Measurements from ENCODE around the gene PSEN1. TPM values are rescaled to one million over a fixed set of nuclear protein-coding genes. Genes with fewer than 3 reads are reported as not detected.

PSEN1 gene
- total RNA-seq, 1 experiment from 2014 or later: 49.9 TPM

DNA sequence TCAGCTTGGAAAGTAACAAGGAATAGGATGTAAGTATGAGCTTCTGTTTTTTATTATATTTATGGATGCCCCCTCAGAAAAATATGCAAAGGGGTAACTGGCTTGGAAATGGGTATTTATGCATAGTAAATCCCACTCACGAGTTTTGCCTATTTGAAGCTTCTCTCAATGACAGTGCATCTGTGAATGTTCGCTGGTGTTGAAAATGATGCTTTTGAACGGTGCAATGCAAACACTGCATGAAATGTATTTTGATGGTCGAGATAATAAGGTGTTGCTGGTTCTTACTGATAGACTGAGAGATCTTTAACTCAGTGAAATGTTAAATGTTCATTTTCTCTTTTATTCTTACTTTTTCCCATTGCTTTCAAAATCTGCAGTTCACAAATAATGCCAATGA is 36.0 kb upstream of the PSEN1 start:
- Mint-ChIP-seq H3K36me3 (ENCODE audit: insufficient read depth in 1 of 3, low read depth in 3 of 3) (peaks cover 47 to 85% (median 79%) of the 10 kb centered on the region in 3 experiments; a peak in 6 of 7 replicates), H3K27ac (peak overlapping the region in 1 of 3 experiments; percentile 27; a peak in 1 of 7 replicates)

More for the DNA sequence above, 36.0 kb upstream of the PSEN1 start:
- Histone ChIP-seq H3K4ac (ENCODE audit: low read depth, low read length) (no peak overlapping the region), H3K27ac (ENCODE audit: insufficient read length, low read depth, low read length) (no peak overlapping the region), H3K14ac (ENCODE audit: insufficient read depth, low read length) (no peak overlapping the region), H4K5ac (ENCODE audit: insufficient read length, low read depth, low read length) (no peak overlapping the region), H3K9ac (ENCODE audit: extremely low read depth, insufficient read length, low read length) (no peak overlapping the region), H2AK5ac (ENCODE audit: insufficient read length, low read length) (no peak overlapping the region), H3K23ac (ENCODE audit: insufficient read length, low read depth, low read length) (no peak overlapping the region), H2BK20ac (ENCODE audit: low read depth, low read length, poor library complexity, severe bottlenecking) (no peak overlapping the region), H3K9me3 (ENCODE audit: control insufficient read depth, low read depth, low read length) (no peaks in the 10 kb centered on the region), H3K4me1 (ENCODE audit: insufficient read depth, low read length) (no peaks in the 10 kb centered on the region; the same call in 1 of the 2 replicates), H2BK15ac (ENCODE audit: low read depth, low read length) (no peak overlapping the region), H2BK120ac (ENCODE audit: low read depth, low read length, poor library complexity, severe bottlenecking) (no peak overlapping the region), H2AFZ (ENCODE audit: low read length) (no peak overlapping the region), H3K27me3 (ENCODE audit: insufficient read depth, low read length) (no peaks in the 10 kb centered on the region), H3T11ph (ENCODE audit: low read length) (no peak overlapping the region), H3K79me2 (ENCODE audit: insufficient read depth, low read length) (no peaks in the 10 kb centered on the region), H3K23me2 (ENCODE audit: insufficient read length, low read depth, low read length, poor library complexity, severe bottlenecking) (no peaks in the 10 kb centered on the region), H3K56ac (ENCODE audit: insufficient read length, low read depth, low read length) (no peak overlapping the region), H4K20me1 (ENCODE audit: control insufficient read depth, insufficient read depth, insufficient read length) (no peaks in the 10 kb centered on the region), H4K8ac (replicated peaks; ENCODE audit: insufficient read length, low read depth, low read length) (no peak overlapping the region), H3K79me1 (ENCODE audit: insufficient read depth, low read depth, low read length, poor library complexity, severe bottlenecking) (peaks cover 6% of the 10 kb centered on the region), H2BK12ac (ENCODE audit: insufficient read length, low read depth, low read length) (no peak overlapping the region), H3K4me2 (ENCODE audit: insufficient read depth, insufficient read length, low read length) (no peak overlapping the region), H3K18ac (ENCODE audit: insufficient read length, low read depth, low read length) (no peak overlapping the region), H2BK5ac (ENCODE audit: insufficient read length, low read length) (no peak overlapping the region), H4K91ac (ENCODE audit: insufficient read length, low read depth, low read length) (no peak overlapping the region)
- Mint-ChIP-seq H3K4me1 (peaks cover 8 to 11% of the 10 kb centered on the region in 2 experiments), H3K4me3 (no peak overlapping the region), H3K9me3 (no peaks in the 10 kb centered on the region), H3K27me3 (ENCODE audit: low read depth) (no peaks in the 10 kb centered on the region)
- DNase-seq: no peak
- TF ChIP-seq, protein P1, sequence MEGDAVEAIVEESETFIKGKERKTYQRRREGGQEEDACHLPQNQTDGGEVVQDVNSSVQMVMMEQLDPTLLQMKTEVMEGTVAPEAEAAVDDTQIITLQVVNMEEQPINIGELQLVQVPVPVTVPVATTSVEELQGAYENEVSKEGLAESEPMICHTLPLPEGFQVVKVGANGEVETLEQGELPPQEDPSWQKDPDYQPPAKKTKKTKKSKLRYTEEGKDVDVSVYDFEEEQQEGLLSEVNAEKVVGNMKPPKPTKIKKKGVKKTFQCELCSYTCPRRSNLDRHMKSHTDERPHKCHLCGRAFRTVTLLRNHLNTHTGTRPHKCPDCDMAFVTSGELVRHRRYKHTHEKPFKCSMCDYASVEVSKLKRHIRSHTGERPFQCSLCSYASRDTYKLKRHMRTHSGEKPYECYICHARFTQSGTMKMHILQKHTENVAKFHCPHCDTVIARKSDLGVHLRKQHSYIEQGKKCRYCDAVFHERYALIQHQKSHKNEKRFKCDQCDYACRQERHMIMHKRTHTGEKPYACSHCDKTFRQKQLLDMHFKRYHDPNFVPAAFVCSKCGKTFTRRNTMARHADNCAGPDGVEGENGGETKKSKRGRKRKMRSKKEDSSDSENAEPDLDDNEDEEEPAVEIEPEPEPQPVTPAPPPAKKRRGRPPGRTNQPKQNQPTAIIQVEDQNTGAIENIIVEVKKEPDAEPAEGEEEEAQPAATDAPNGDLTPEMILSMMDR (conservative IDR thresholded peaks at IDR 0.05): no peak
- no CpG with 5 or more reads among the region's 4 CpGs for WGBS (ENCODE audit: extremely low coverage, insufficient read length, low lambda C conversion rate)
